AG10803 (cell line): ENCODE results near the gene PACSIN2.

Experiments used
- DNase-seq: peaks from one replicate; pipeline ENCODE4 v3.0.0; 2010; ENCODE audit warnings: low read depth
- H3K4me3 ChIP-seq: 2 replicates; pipeline ENCODE4 v1.5.1; 2011; ENCODE audit warnings: mild to moderate bottlenecking, low read length, control low read depth
- TF ChIP-seq, protein P1 (sequence below): conservative IDR thresholded peaks from 2 replicates; pipeline ENCODE4 v1.5.1; 2011; ENCODE audit warnings: mild to moderate bottlenecking, low read length, control low read depth, inconsistent platforms

The PACSIN2 gene

DNA sequence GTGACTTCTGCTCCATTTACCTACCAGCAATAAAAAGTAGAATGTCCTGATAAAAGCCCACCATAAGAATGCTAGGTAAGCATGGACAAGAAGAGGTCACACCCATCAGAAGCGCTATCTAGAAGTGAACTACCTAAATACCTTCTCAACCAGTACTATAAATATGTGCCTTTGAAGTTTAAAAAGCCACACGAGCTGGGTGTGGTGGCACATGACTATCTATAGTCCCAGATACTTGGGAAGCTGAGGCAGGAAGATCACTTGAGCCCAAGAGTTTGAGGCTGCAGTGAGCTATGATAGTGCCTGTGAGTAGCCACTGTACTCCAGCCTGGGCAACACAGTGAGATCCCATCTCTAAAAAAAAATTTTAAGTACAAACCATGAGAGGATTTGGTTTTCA is 66.7 kb downstream of the PACSIN2 start:
- TF ChIP-seq, protein P1, sequence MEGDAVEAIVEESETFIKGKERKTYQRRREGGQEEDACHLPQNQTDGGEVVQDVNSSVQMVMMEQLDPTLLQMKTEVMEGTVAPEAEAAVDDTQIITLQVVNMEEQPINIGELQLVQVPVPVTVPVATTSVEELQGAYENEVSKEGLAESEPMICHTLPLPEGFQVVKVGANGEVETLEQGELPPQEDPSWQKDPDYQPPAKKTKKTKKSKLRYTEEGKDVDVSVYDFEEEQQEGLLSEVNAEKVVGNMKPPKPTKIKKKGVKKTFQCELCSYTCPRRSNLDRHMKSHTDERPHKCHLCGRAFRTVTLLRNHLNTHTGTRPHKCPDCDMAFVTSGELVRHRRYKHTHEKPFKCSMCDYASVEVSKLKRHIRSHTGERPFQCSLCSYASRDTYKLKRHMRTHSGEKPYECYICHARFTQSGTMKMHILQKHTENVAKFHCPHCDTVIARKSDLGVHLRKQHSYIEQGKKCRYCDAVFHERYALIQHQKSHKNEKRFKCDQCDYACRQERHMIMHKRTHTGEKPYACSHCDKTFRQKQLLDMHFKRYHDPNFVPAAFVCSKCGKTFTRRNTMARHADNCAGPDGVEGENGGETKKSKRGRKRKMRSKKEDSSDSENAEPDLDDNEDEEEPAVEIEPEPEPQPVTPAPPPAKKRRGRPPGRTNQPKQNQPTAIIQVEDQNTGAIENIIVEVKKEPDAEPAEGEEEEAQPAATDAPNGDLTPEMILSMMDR, result no peak
- no peak overlapping the region for H3K4me3 ChIP-seq
- no peak for DNase-seq

DNA sequence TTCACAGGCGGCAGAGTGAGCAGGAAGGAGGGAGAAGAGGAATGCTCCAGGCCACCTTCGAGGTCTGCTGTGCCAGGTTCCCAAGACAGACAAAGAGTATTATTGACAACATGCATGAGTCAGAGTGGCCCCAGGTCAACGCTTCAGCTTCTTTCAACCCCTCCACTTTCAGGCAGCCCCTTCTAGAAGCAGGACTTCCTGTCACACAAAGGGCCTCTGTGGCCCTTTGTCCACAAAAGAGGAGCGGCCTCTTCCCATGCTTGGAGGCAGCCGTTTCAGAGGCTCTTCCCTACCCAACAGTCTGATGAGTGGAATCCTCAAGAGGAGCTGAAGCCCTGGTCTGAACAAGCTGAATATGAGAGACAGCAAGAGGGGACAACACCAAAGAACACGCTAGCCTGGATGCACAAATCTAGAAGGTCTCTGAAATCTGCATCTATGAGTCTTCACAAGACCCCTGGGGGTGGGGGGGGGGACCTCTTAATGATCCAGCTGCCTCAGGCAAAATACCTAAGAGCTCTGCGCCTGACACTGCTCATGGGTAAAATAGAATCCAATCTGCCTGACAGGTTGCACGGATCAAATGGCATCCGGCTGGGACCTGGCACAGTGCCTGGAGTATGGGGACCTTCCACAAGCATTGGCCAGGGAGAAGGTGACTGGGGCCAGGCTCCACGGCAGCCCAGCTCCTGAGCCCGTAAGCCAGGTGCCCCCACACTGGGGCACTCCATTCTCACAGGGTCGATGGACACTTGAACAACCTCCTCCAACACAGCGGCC is 67.5 kb downstream of the PACSIN2 start:
- TF ChIP-seq, protein P1, result no peak
- DNase-seq, result no peak
- H3K4me3 ChIP-seq, result no peak overlapping the region

DNA sequence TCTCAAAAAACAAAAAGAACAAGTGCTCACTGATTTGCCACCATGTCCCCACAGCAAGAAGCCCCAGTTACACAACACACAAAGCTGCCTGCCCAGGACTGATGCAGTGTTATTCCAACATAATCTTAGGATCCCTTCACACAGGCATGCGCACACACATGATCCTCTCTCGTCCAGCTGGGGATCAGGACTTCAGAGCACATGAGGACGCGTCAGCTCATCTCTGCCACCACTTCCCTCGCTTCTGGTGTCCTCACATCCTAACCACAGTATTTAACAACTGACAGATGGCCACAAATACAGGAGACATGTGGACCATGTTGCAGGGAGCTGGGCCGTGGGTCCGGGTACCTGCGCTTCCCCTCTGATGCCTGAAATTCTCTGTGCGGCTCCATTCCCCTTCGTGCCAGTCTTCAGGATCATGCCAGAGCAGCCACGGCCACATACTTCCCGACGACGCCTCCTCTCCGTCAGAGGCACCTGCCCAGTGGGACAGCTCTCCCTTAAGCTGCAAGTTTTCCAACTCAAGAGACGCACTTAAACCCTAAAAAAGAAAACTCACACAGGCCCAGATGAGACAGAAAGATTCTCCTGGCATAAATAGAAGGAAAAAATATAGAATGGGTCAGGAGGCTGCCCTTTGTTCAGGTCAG is 68.3 kb downstream of the PACSIN2 start:
- TF ChIP-seq, protein P1, result no peak
- no peak overlapping the region for H3K4me3 ChIP-seq
- peak; percentile 19 for DNase-seq

DNA sequence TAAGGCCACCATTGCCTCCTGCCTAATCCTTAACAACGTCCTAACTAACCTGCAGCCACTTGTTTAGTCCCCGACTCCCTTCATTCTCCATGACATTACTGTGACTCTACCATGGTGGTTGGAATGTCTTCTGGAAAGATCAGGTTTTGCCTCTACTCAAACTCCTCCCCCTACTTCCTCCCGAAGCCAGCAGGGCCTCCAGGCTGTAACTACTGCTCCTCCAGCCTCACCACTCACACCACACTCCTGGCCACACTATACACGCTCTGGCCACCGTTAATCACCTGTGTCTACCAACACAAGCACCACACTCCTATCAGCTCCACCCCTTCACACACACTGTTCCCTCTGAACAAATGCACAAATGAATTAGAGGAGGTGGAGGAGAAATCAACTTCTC is 69.2 kb downstream of the PACSIN2 start:
- DNase-seq, result no peak
- TF ChIP-seq, protein P1, result no peak

DNA sequence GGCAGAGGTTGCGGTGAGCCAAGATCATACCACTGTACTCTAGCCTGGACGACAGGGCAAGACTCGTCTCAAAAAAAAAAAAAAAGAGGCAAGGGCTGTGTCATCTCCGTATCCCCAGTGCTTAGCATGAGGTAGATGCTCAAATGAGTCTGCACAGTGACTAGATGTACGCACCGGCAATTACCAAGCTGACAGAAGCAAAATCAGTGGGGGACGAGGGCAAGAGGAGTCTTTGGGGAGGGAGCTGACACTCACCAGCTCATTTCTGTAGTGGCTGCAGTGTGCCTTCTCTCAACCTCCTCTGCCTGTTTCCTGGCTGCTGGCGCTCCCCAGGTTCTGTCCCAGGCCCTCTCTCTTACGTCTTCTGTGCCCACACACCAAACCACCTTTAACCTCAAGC is 69.9 kb downstream of the PACSIN2 start:
- TF ChIP-seq, protein P1, result no peak
- no peak for DNase-seq
- H3K4me3 ChIP-seq, result no peak overlapping the region

More for the DNA sequence above, 69.2 kb downstream of the PACSIN2 start:
- no peak overlapping the region for H3K4me3 ChIP-seq

DNA sequence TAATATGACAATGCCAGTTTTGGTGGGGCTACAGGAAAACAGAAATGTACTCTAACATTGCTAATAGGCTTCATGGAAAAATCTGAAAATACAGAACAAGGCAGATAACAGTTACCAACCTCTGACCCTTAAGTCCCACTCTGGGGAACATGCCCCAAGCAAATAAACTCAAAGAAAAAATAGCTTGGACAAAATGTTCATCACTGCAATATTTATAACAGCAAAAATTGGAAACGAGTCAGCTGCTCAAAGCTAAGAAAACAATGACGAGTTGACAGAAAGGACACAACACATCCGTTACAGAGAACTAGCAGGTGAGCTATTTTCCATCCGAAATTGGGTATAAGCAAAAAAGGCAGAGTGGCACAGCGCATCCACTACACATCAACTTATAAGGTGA is 70.5 kb downstream of the PACSIN2 start:
- no peak overlapping the region for H3K4me3 ChIP-seq
- no peak for DNase-seq
- TF ChIP-seq, protein P1, result no peak

DNA sequence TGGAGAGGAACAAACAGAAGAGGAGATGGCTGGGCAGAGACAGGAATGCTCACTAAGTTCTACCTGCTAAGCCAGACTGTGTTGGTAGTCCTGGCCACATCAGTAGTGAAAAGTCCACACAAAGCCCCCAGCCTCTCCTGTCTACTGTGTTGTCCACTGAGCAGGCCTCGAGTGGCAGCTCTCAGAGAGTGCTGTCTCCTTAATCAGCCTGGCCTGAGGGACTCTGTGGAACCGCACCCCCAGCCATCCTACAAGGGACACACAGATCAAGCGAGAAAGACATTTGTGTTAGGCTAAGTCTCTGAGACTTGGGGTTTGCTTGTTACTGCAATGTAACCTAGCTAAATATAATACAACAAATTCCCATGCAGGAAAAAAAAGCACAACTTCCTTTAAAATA is 71.0 kb downstream of the PACSIN2 start:
- no peak for DNase-seq
- no peak overlapping the region for H3K4me3 ChIP-seq
- TF ChIP-seq, protein P1, result no peak
